Sigmoid colon (tissue), 3 donors: ENCODE results near the gene CDH7.

Experiments
- POLR2A ChIP-seq, 2 donors: fragments of 450-650 bp; IDR thresholded peaks; one replicate each; pipeline ENCODE4 v1.6.1; 2016; ENCODE audit warnings: antibody characterized with exemption in 2 of 2, mild to moderate bottlenecking in 2 of 2, moderate library complexity in 2 of 2
- TF ChIP-seq, protein P1 (sequence below), 4 experiments: fragments of 450-650 bp in 3 of 4; fragments of 200-600 bp in 1 of 4; IDR thresholded peaks; one replicate each; pipeline ENCODE4 v1.5.1; 2016 to 2019; ENCODE audit warnings: antibody characterized with exemption in 4 of 4, mild to moderate bottlenecking in 3 of 4, moderate library complexity in 2 of 4

DNA sequence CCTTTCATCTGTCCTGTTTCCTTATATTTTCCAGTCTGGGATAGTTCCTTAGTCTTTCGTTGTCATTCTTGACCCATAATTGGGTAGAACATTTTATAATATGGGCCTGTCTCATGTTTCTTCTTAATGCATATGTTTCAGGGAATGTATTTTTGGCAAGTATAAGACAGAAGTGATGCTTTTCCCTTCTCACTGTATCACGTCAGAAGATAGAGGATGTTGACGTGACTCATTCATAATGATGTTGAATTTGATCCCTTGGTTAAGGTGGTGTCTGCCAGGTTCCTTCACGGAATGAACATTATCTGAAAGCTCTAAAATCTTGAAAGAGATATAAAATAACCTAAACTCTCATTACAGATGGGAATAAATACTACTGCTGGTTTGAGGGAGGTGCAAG lies 18.8 kb downstream of the CDH7 start:
- no peak for TF ChIP-seq POLR2A (IDR thresholded peaks at IDR 0.05)
- TF ChIP-seq, protein P1, sequence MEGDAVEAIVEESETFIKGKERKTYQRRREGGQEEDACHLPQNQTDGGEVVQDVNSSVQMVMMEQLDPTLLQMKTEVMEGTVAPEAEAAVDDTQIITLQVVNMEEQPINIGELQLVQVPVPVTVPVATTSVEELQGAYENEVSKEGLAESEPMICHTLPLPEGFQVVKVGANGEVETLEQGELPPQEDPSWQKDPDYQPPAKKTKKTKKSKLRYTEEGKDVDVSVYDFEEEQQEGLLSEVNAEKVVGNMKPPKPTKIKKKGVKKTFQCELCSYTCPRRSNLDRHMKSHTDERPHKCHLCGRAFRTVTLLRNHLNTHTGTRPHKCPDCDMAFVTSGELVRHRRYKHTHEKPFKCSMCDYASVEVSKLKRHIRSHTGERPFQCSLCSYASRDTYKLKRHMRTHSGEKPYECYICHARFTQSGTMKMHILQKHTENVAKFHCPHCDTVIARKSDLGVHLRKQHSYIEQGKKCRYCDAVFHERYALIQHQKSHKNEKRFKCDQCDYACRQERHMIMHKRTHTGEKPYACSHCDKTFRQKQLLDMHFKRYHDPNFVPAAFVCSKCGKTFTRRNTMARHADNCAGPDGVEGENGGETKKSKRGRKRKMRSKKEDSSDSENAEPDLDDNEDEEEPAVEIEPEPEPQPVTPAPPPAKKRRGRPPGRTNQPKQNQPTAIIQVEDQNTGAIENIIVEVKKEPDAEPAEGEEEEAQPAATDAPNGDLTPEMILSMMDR (IDR thresholded peaks at IDR 0.05), result no peak
